Left forelimb (tissue), 1 donor: ENCODE data around the gene INO80B.

Source experiments
- DNase-seq: peaks from one replicate; pipeline ENCODE4 v3.0.0-alpha.2; 2018; ENCODE audit warnings: low spot score

The INO80B gene

DNA sequence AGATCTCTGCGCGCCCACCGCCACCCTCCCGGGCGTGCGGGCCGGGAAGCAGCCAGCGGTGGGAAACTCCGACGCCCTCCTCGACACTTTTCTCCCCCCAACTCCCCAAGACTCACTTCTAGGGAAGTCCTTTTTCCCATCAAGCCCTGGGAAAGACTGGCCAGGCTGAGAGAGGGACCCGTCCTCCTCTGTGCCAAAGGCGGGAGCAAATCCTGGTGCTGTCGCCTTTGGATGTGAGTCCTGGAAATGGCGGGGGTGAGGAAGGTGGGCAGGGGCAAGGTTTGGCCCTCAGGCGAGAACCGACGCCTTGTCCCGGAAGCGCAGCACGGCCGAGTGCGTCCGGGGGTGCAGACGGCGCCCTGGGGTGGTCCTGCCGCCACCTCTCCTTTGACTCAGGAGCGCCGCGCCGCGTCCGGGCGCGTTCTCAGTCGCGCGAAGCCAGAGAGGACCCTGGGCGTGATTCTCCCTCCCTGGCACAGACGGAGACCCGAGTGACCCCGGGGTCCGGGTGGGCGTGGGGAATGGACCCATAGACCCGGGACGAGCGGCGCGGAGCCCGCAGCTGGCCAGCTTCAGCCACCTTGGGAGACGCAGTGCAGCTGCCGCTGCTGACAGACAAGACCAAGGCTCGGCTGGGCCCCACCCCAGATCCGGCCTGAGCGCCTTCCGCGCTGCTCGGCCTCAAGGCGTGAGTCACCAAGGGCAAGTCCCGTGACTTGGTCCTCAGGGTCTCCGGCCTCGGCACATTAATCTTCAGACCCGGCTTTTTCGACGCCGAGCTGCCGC, 48.0 kb downstream of the INO80B start:
- DNase-seq: no peak

GRCh38 chr2:74503506-74504475, 48.9 kb downstream of the INO80B start:
- no peak for DNase-seq

DNA sequence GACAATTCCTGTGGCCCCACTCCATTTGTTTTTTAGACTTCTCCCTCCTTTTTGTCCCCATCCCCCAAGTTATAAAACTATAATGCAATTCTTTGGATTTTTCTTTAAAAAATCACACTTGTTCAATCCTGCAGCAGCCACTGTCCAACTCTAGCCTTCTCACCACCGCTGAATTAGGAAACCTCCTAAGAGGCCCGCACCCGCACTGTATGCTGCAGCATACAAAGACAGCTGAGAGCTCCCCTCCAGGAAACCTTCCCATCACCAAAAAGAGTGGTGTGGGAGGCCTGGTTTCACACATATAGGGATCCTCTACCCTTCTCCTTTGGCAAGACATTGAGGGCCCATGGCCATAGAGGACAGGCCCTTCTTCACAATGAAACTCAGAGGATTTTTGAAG, 49.7 kb downstream of the INO80B start:
- DNase-seq: no peak

DNA sequence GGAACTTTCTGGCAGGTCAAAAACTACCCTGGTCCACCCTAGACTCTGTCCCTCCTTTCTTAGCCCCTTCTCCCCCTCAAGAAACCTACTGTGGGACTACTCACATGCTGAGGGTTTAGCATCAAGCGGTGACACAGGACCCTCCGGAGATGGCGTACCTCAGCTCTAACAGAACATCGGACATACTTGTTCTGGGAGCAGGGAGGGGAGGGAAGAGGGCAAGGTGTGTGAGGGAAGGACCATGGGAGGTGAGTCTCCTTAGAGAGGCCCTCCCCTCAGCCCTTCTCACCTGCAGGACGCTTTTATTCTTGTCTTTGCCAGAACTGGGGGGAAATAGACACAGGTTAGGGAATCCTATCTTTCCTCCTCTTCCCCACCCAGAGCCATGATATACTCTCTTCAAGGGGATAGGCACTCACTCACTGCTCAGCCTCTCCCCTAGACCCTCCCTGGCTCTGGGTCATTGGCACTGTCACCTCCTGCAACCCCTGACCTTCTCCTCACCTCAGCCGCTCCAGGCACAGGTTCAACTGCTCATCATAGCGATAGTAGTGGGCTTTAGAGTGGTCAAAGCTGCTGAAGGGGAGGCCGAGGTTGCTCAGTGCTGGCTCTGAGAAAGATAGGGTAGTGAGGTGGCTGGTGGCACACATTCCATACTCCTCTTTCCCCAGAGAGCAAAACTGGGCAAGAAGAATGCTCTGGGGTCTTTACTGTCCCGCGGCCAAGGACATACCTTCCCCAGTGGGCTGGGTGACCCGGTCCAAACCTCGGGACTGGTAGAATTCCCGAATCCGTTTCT, 50.8 kb downstream of the INO80B start:
- DNase-seq: no peak

- peak; percentile 99 for DNase-seq
Measured at GRCh38 chr2:74507145-74507925, 52.4 kb downstream of the INO80B start, which contains the start of gene PCGF1. TSS of gene PCGF1 (minus strand) at chr2:74507695. CDS start at chr2:74507668, 27 bp downstream.
